WI38 (cell line): Measurements from ENCODE around the gene NME1.

Experiments used
- H3K4me3 ChIP-seq: 2 replicates; pipeline ENCODE4 v1.5.1; 2011; ENCODE audit warnings: low read depth, mild to moderate bottlenecking, control low read depth, low read length
- CTCF ChIP-seq: IDR thresholded peaks from 2 replicates; pipeline ENCODE4 v1.5.1; 2012; ENCODE audit warnings: low read depth, mild to moderate bottlenecking, control low read depth, low read length

The NME1 gene

GRCh38 chr17:51185763-51186332 lies 32.5 kb downstream of the NME1 start:
- no peak overlapping the region for H3K4me3 ChIP-seq
- TF ChIP-seq CTCF = no peak

GRCh38 chr17:51188271-51188833 lies 35.0 kb downstream of the NME1 start:
- no peak for TF ChIP-seq CTCF
- no peak overlapping the region for H3K4me3 ChIP-seq

- TF ChIP-seq CTCF = no peak
- H3K4me3 ChIP-seq = no peak overlapping the region
These were observed 35.8 kb downstream of the NME1 start for GRCh38 chr17:51189162-51189561.

GRCh38 chr17:51189628-51190027 lies 36.3 kb downstream of the NME1 start:
- TF ChIP-seq CTCF = no peak

GRCh38 chr17:51191895-51192294 lies 38.5 kb downstream of the NME1 start:
- no peak for TF ChIP-seq CTCF
- H3K4me3 ChIP-seq = no peak overlapping the region

More at GRCh38 chr17:51189628-51190027, 36.3 kb downstream of the NME1 start:
- no peak overlapping the region for H3K4me3 ChIP-seq

- TF ChIP-seq CTCF = no peak
These were observed 44.4 kb downstream of the NME1 start for GRCh38 chr17:51197754-51198153.

GRCh38 chr17:51200295-51200694 lies 46.9 kb downstream of the NME1 start:
- no peak overlapping the region for H3K4me3 ChIP-seq
- no peak for TF ChIP-seq CTCF

More at GRCh38 chr17:51197754-51198153, 44.4 kb downstream of the NME1 start:
- H3K4me3 ChIP-seq = no peak overlapping the region
